ENCODE results near the gene GOLPH3.
"Not testable (repeated sequence)": the region's sequence is repeated elsewhere in the genome, so short reads cannot be mapped to it uniquely, and the experiment has no call there.

GOLPH3 gene

GRCh38 chr5:32143617-32144377 is 30.3 kb downstream of the GOLPH3 start:
- H3K27ac ChIP-seq: no peak overlapping the region
- no peak for DNase-seq (ENCODE audit: low read depth, low spot score)

- H3K27ac ChIP-seq: no peak overlapping the region
These were observed 35.2 kb downstream of the GOLPH3 start for GRCh38 chr5:32138839-32139493.

DNA sequence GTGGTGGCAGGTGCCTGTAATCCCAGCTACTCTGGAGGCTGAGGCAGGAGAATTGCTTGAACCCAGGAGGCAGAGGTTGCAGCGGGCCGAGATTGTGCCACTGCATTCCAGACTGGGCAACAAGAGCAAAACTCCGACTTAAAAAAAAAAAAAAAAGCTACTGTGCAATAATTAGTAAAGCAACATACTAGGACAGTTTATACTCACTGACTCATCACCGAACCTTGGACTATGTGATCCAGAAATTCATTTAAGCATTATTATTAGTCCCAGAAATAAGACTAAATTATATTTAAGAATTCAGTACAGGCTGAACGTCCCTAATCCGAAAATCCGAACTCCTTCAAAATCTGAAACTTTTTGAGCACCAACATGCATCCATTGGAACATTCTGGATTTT is 37.8 kb downstream of the GOLPH3 start:
- no peak for DNase-seq (ENCODE audit: low read depth, low spot score)
- H3K27ac ChIP-seq: no peak overlapping the region

More at GRCh38 chr5:32138839-32139493, 35.2 kb downstream of the GOLPH3 start:
- no peak for DNase-seq (ENCODE audit: low read depth, low spot score)

DNA sequence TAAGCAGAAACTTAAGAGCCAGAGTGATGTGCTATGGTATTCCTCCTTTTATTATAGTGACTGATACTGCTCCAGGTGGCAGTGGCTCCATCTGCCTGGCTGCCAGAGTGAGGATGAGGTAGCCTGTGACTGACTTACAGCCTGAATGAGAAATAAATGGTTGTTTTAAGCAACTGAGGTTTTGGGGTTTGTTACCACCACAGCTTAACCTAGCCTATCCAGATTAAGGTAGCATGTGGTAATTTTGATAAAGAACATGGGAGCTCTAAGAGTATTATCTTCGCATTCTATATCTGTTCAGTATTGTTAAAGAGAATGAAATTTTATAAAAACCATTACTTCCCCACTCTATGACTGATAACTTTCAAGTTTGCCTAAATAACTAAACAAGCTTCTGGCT is 39.0 kb downstream of the GOLPH3 start:
- no peak for DNase-seq (ENCODE audit: low read depth, low spot score)
- no peak overlapping the region for H3K27ac ChIP-seq

DNA sequence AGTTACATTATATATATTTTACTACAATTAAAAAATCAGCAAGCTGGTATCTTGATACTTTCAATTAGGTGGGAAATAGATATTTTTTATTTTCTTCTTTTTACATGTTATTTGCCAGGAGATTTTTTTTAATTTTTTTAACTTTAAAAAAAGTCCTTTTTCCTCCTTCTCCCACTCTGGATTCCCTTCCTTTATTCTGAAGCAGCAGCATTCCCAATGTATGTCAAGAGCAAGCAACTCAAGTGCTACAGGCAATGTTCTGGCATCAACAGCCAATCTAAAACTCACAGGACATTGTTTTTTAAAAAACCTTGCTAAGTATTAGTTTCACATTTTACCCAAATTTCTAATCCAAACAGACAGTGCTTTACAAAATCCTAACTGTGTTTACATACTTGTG is 41.4 kb downstream of the GOLPH3 start:
- no peak for DNase-seq (ENCODE audit: low read depth, low spot score)
- no peak overlapping the region for H3K27ac ChIP-seq

GRCh38 chr5:32131604-32132003 is 42.5 kb downstream of the GOLPH3 start:
- no peak for DNase-seq (ENCODE audit: low read depth, low spot score)
- H3K27ac ChIP-seq: no peak overlapping the region

- no peak for DNase-seq (ENCODE audit: low read depth, low spot score)
These were observed 43.3 kb downstream of the GOLPH3 start for GRCh38 chr5:32130865-32131264.

DNA sequence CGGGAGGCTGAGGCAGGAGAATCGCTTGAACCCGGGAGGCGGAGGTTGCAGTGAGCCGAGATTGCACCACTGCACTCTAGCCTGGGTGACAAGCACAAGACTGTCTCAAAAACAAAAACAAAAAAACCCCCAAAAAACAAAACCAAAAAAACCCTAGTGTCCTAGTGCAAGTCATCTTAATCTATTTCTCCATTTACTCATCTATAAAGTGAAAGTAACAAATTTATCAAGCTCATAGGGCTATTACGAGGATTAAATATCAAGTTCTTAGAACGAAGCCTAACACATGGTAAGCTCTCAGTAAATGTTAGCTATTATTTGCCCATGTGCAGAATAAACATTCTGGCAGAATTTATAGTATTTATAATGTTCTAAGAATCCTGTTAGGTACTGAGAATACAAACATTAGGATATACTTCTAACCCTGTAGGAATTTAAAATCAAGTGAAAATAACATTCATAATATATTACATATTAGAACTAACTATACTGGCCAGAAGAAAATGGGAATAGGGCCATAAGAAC is 45.0 kb downstream of the GOLPH3 start:
- H3K27ac ChIP-seq: no peak overlapping the region
- no peak for DNase-seq (ENCODE audit: low read depth, low spot score)

More at GRCh38 chr5:32130865-32131264, 43.3 kb downstream of the GOLPH3 start:
- no peak overlapping the region for H3K27ac ChIP-seq

DNA sequence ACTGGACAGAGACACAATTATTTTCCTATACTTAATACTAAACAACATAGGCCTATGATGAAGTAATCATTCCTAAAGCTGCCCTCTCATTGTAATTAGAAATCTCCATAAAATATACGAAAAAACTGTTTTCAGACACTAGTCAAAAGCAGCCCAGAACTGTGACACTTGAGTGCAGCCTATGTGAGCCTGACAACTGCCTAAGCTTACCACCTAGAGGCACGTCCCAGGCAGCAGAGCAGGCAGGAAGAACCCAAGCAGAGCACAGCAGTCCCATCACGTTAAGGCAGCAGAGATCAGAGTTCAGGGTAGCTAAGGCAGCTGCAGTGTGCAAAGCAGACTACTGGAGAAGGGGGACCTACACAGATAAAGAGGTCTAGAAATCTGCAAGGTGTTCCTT is 46.4 kb downstream of the GOLPH3 start:
- H3K27ac ChIP-seq: no peak overlapping the region
- no peak for DNase-seq (ENCODE audit: low read depth, low spot score)

DNA sequence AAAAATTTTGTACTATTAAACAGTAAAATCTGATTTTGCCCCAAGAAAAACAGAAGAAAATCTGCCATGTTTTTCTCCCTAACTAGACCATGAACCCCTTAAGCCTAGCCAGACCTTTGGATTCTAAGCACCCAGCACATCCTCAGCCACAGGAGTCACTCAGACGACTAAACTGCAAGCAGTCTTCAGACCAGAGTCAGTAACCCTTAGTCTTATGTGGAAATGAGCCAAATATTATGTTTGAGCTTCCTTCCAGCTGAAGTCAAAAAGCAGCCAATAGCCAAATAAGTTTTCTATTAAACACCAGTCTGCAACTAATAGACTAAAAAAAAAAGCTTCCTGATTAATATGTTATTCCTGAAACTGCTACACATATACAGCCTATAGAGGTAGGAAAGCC is 47.4 kb downstream of the GOLPH3 start:
- no peak overlapping the region for H3K27ac ChIP-seq
- DNase-seq (ENCODE audit: low read depth, low spot score): no peak

DNA sequence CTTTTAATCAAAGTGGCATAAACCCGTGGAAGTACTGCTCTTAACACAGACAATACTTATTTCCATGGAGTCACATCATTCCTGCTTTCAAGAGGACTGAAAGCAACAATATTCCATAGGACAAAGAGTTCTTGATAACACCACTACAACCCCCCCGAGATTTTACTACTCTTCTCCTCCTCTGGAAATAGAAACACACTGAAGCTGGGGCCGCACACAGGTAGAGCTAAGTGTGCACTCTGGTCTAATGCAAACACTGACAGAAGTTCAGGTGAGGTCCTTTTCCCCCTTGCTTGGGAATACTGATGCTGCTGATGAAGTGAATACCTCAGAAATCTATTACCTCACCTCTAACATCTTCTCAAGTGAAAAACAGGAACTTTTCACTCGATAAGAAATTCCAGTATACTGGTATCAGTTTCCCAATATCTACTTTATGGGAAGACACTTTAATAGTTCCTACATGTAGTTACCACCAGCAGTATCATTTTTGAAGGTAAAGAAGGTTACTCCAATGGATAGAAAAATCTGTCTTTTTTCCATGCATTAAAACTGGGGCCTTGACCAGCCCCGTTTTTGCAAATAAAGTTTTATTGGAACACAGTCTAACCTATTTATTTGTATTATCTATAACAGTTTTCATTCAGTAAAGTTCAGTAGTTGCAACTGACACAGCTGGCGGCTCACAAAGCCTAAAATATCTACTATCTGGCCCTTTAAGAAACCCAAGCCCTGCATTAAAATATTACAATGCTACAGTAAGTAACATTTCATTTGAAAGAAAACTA is 50.0 kb downstream of the GOLPH3 start:
- H3K27ac ChIP-seq: no peak overlapping the region
- DNase-seq (ENCODE audit: low read depth, low spot score): no peak

GRCh38 chr5:32123058-32123805 is 50.9 kb downstream of the GOLPH3 start:
- H3K27ac ChIP-seq: no peak overlapping the region
- DNase-seq (ENCODE audit: low read depth, low spot score): no peak

- not testable (repeated sequence) for H3K27ac ChIP-seq; DNase-seq (ENCODE audit: low read depth, low spot score)
These were observed 55.2 kb downstream of the GOLPH3 start for GRCh38 chr5:32118922-32119321.

- H3K27ac ChIP-seq: no peak overlapping the region
- DNase-seq (ENCODE audit: low read depth, low spot score): no peak
These were observed 57.4 kb downstream of the GOLPH3 start for GRCh38 chr5:32116574-32117313.

DNA sequence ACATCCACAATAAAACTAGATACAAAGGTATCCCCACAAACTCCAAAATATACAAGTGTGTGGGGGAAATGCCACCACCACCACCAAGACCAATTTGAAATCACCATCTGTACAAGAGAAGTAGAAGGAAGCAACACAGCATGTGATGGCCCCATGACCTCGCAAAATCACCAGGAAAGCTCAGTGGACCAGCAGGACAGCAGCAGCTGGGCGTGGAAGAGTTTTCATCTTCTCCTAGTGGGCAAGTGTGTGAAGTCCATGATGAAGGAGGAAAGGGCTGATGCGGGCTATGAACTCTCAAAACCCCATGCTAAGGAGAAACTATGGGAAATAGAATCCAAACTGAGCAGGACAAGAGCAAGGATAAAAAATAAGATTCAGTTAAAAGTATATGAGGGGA is 58.1 kb downstream of the GOLPH3 start:
- DNase-seq (ENCODE audit: low read depth, low spot score): no peak
- H3K27ac ChIP-seq: no peak overlapping the region

DNA sequence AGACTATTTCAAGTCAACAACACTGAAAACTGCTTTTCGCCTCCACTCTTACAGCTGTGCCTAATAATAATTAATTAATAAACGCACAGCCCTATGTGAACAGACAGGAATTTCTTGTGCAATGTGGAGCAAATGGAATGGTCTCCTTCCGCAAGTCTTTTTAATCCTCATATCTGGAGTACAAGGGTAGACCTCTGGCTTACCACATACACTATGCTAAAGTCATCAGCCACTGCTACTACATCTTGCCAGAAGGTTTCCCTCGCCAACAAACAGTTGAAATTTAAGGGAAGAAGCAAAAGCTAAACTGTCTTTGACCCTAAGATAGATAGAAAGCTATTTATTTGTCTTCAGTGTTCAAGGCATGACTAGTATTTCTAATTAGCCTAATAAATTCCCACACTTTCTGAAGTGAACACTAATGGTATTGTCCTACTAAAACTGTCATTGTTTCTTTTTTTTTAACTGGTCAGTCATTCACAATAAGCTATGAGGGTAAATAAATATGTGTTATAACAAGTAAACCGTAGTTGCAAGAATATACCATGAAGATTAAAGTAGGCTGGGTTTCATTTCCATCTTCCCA is 63.9 kb downstream of the GOLPH3 start:
- DNase-seq (ENCODE audit: low read depth, low spot score): no peak
- no peak overlapping the region for H3K27ac ChIP-seq

DNA sequence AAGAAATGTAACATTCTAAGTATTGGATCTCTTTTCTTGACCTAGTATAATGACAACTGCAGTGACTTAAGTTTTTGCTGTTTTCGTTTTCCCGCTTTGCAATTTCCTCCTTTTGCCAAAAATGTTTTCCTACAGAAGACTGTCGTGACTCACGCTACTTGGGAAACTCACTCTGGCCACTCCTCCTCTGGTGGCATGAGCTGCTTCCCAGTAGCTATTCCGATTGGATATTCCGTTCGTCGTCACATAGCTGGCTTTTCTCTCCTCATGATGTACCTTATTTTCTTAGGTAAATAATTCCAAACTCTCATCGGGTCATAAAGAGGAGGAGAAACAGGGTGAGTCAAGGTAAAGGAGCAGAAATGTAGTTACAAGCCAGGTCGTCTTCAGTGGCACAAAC is 64.9 kb downstream of the GOLPH3 start:
- H3K27ac ChIP-seq: no peak overlapping the region
- DNase-seq (ENCODE audit: low read depth, low spot score): no peak

DNA sequence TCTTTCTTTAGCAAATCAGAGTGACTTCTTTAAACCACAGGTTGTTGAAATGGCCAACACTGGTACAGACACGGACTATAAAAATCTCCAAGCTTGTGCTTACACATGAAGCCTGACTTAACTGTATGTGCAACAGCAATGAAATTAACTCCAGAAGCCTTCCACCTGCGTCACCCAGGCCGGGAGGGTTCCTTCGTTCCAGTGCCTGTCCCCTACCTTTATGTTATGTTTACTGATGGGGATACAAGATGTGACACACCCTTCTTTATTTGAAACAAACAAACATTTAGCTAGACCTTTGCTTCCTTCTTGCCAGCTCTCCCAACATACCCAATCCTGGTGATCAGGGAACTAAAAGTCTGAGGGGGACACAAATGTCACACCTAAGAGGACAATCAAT is 66.0 kb downstream of the GOLPH3 start:
- DNase-seq (ENCODE audit: low read depth, low spot score): no peak
- no peak overlapping the region for H3K27ac ChIP-seq

GRCh38 chr5:32107291-32107690 is 66.8 kb downstream of the GOLPH3 start:
- H3K27ac ChIP-seq: no peak overlapping the region
- no peak for DNase-seq (ENCODE audit: low read depth, low spot score)
